HepG2 (cell line): Measurements from ENCODE around the gene RDH13. TPM values are rescaled to one million over a fixed set of nuclear protein-coding genes. Genes with fewer than 3 reads are reported as not detected.

Experiments
- ATAC-seq: fragments of 200-7000 bp; cut with Tn5 transposase; 3 replicates; pipeline ENCODE4 v1.9.1; 2020; ENCODE audit warnings: mild to moderate bottlenecking, moderate library complexity
- BruUV-seq: library from RNA; stranded (reverse); fragments of 400-500 nt; replicated peaks from 2 replicates; lab custom pipeline; 2021; lab: Mats Ljungman, UMichigan
- CTCF ChIA-PET: fragments of 300-600 bp; formaldehyde crosslinking; extraction: SDS; loops from one replicate; lab custom pipeline; 2021; ENCODE audit warnings: low total read pairs, inconsistent platforms, low intra/inter-chr PET ratio; lab: Yijun Ruan, JAX
- POLR2A ChIA-PET: fragments of 350-600 bp; sonication (Branson Sonifier 250); formaldehyde crosslinking; loops from one replicate; lab custom pipeline; 2020; ENCODE audit warnings: antibody characterized with exemption, inconsistent platforms; lab: Yijun Ruan, JAX
- DNase-seq: peaks from one replicate; pipeline ENCODE4 v3.0.0-alpha.2; 2015; ENCODE audit warnings: low spot score
- FAIRE-seq: peaks from 3 replicates; lab custom pipeline; 2011; peaks lifted over from hg19 to GRCh38; lab: Jason Lieb, UNC
- H2AFZ ChIP-seq: one replicate; pipeline ENCODE4 v1.6.1; 2011; ENCODE audit warnings: low read length, inconsistent platforms
- H3K27ac ChIP-seq: fragments of 300-600 bp; 3 replicates; pipeline ENCODE4 v1.8.0; 2011; ENCODE audit warnings: mixed run types, mild to moderate bottlenecking, mixed read lengths, low read length, inconsistent platforms; ENCODE audit not compliant: insufficient read depth; ENCODE audit errors: extremely low read length
- H3K27me3 ChIP-seq, 2 experiments: fragments of 200-600 bp in 1 of 2; 2 replicates in 1 of 2; 3 replicates in 1 of 2; pipeline versions ENCODE4 v1.6.0 to v1.8.0; 2011; ENCODE audit warnings: low read length in 2 of 2, mild to moderate bottlenecking in 2 of 2, moderate library complexity in 2 of 2, inconsistent platforms in 1 of 2; ENCODE audit not compliant: insufficient read depth in 2 of 2, control insufficient read depth in 1 of 2
- H3K36me3 ChIP-seq, 2 experiments: fragments of 200-600 bp in 1 of 2; replicated peaks in 1 of 2; 2 replicates in 1 of 2; 3 replicates in 1 of 2; pipeline versions ENCODE4 v1.5.1 to v1.8.0; 2011; ENCODE audit warnings: low read length in 2 of 2, inconsistent platforms in 1 of 2; ENCODE audit not compliant: insufficient read depth in 2 of 2, control insufficient read depth in 1 of 2
- H3K4me1 ChIP-seq: 2 replicates; pipeline ENCODE4 v1.5.1; 2012; ENCODE audit warnings: low read length, inconsistent platforms; ENCODE audit not compliant: insufficient read depth
- H3K4me2 ChIP-seq: 2 replicates; pipeline ENCODE4 v1.6.0; 2011; ENCODE audit warnings: low read depth, low read length, inconsistent platforms
- H3K4me3 ChIP-seq, 3 experiments: fragments of 200-600 bp in 1 of 3; sonication (generic), shearing (Covaris generic) in 1 of 3; replicated peaks in 1 of 3; 2 replicates each; pipeline ENCODE4 v1.5.1; 2011 to 2016; ENCODE audit warnings: low read length in 3 of 3, inconsistent platforms in 2 of 3, low read depth in 2 of 3, mild to moderate bottlenecking in 2 of 3, control low read depth in 1 of 3, mixed read lengths in 1 of 3; ENCODE audit not compliant: insufficient read depth in 1 of 3
- H3K79me2 ChIP-seq: one replicate; pipeline ENCODE4 v1.6.1; 2011; ENCODE audit warnings: low read length, inconsistent platforms; ENCODE audit not compliant: insufficient read depth
- H3K9ac ChIP-seq: 2 replicates; pipeline ENCODE4 v1.6.0; 2011; ENCODE audit warnings: mild to moderate bottlenecking, low read depth, low read length, inconsistent platforms; ENCODE audit not compliant: insufficient read depth
- H3K9me3 ChIP-seq: 2 replicates; pipeline ENCODE4 v1.5.1; 2012; ENCODE audit warnings: mild to moderate bottlenecking, low read length
- H4K20me1 ChIP-seq: 2 replicates; pipeline ENCODE4 v1.6.0; 2011; ENCODE audit warnings: inconsistent platforms, mild to moderate bottlenecking, low read length, moderate library complexity; ENCODE audit not compliant: insufficient read depth
- CHD2 ChIP-seq: IDR thresholded peaks from 2 replicates; pipeline ENCODE4 v1.6.1; 2011; ENCODE audit warnings: low read depth, low read length, improper control_type of control experiment
- DNMT3B ChIP-seq: conservative IDR thresholded peaks from 2 replicates; pipeline ENCODE4 v1.6.1; 2016; ENCODE audit warnings: missing biosample characterization, control low read depth
- HMG20A ChIP-seq: IDR thresholded peaks from 2 replicates; pipeline ENCODE4 v1.6.1; 2016; ENCODE audit warnings: borderline replicate concordance
- HNF1B ChIP-seq: sonication (generic); formaldehyde crosslinking; IDR thresholded peaks from 2 replicates; pipeline ENCODE4 v1.5.1; 2020; ENCODE audit warnings: mild to moderate bottlenecking, moderate library complexity, missing genetic modification reagents
- KLF16 ChIP-seq, 2 experiments: sonication (generic) in 1 of 2; formaldehyde crosslinking in 1 of 2; IDR thresholded peaks; 2 replicates each; pipeline versions ENCODE4 v1.6.1 to v1.8.0; 2016 to 2023; ENCODE audit warnings: missing genetic modification reagents in 2 of 2, missing compliant biosample characterization in 1 of 2
- MIER3 ChIP-seq: IDR thresholded peaks from 2 replicates; pipeline ENCODE4 v1.6.1; 2016; ENCODE audit warnings: missing compliant biosample characterization, borderline replicate concordance
- RARG ChIP-seq: sonication (generic); formaldehyde crosslinking; IDR thresholded peaks from 2 replicates; pipeline ENCODE4 v1.4.0; 2020; ENCODE audit warnings: low read depth, mild to moderate bottlenecking, missing genetic modification reagents
- SIN3B ChIP-seq: fragments of 150-350 bp; IDR thresholded peaks from 2 replicates; pipeline ENCODE4 v1.6.1; 2014; ENCODE audit warnings: low read length
- SMAD3 ChIP-seq: sonication (generic); formaldehyde crosslinking; IDR thresholded peaks from 2 replicates; pipeline ENCODE4 v1.4.0; 2020; ENCODE audit warnings: missing genetic modification reagents
- TFDP1 ChIP-seq: IDR thresholded peaks from 2 replicates; pipeline ENCODE4 v1.6.1; 2016; ENCODE audit warnings: missing compliant biosample characterization, missing genetic modification reagents, borderline replicate concordance
- U2AF1 ChIP-seq: fragments of 200-400 bp; formaldehyde crosslinking; optimal IDR thresholded peaks from 2 replicates; pipeline ENCODE3; 2017; ENCODE audit warnings: mild to moderate bottlenecking, low read depth, low read length
- ZBTB7A ChIP-seq: sonication (generic); formaldehyde crosslinking; IDR thresholded peaks from 2 replicates; pipeline ENCODE4 v1.8.0; 2022; ENCODE audit warnings: mild to moderate bottlenecking, missing genetic modification reagents
- ZMYM2 ChIP-seq: sonication (generic); formaldehyde crosslinking; IDR thresholded peaks from 2 replicates; pipeline ENCODE4 v1.8.0; 2022; ENCODE audit warnings: mild to moderate bottlenecking, missing genetic modification reagents
- ZNF263 ChIP-seq: sonication (generic); formaldehyde crosslinking; IDR thresholded peaks from 2 replicates; pipeline ENCODE4 v1.4.0; 2020; ENCODE audit warnings: missing genetic modification reagents
- ZNF432 ChIP-seq: sonication (generic); formaldehyde crosslinking; IDR thresholded peaks from 2 replicates; pipeline ENCODE4 v1.5.0; 2020; ENCODE audit warnings: missing genetic modification reagents, mild to moderate bottlenecking, borderline replicate concordance
- ZSCAN22 ChIP-seq: sonication (generic); formaldehyde crosslinking; IDR thresholded peaks from 2 replicates; pipeline ENCODE4 v1.4.0; 2020; ENCODE audit warnings: mild to moderate bottlenecking, missing genetic modification reagents
- WGBS: methylation state at CpG from one replicate; pipeline ENCODE4 v1.1.6; 2017; ENCODE audit warnings: low lambda C conversion rate; 5-methylcytosine and 5-hydroxymethylcytosine counted together
- in situ Hi-C: cut with HindIII; loops from 2 replicates; pipeline ENCODE4 v1.10.0; 2017; ENCODE audit warnings: low pct_unique_long_range_greater_than_20kb; ENCODE audit not compliant: extremely low pct_ligation_motif_present
- intact Hi-C: fragments of 100-400 bp; cut with micrococcal nuclease; formaldehyde crosslinking; loops from one replicate; pipeline ENCODE4 v1.10.0; 2022; ENCODE audit not compliant: unreplicated experiment
- polyA plus RNA-seq, 8 experiments: library from polyadenylated mRNA; depleted of rRNA in 3 of 8; stranded (reverse) in 7 of 8; unstranded in 1 of 8; fragments of >200 nt; fragmentation: Illumina TruSeq in 4 of 8; extraction: Trizol in 4 of 8; gene quantifications; 2 replicates each; pipeline versions ENCODE4 v1.2.1 to v1.2.3, GENCODE V29; 2011 to 2016; ENCODE audit warnings: low read depth in 4 of 8, missing spikeins in 1 of 8, mixed read lengths in 1 of 8; ENCODE audit not compliant: insufficient read depth in 1 of 8
- total RNA-seq, 5 experiments: library from RNA; depleted of rRNA; stranded (reverse); fragments of >200 nt; fragmentation: Illumina TruSeq; extraction: Trizol; gene quantifications; 2 replicates each; pipeline ENCODE4 v1.2.3, GENCODE V29; 2016; ENCODE audit warnings: low read depth in 1 of 5

RDH13 gene
- total and polyA plus RNA-seq, 2 of the 13 experiments (the other 11 are each of a cell fraction or from before 2014, with no cell fraction given) = 13.4 to 21.5 TPM

DNA sequence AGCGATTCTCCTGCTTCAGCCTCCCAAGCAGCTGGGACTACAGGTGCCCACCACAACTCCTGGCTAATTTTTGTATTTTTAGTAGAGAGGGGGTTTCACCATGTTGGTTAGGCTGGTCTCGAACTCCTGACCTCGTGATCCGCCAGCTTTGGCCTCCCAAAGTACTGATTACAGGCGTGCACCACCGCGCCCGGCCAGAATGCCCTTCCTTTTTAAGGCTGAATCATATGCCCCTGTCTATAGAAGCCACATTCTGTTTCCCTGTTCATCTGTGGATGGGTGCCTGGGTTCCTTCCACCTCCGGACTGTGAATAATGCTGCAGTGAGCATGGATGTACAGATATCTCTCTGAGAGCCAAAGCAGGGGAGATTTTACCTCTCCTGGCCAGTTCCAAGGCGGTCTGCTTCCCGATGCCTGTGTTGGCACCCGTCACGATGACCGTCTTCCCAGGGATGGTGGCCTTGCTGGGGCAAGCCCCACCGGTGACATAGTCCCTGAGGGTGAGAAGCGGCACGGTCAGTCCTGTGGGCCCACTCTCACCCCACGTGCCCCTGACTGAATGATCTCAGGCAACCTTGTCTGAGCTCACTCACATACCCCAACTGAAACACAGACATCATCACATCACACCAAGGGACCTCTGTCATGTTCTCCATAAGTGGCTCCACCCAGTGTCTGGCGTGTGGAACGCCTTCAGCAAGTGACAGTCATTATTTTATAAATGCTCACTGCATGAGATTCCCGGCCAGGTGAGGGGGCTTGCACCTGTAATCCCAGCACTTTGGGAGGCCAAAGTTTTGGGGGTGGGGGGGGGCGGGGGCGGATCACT is 4.0 kb downstream of the RDH13 start (continued):
- TF ChIP-seq HMG20A (CRISPR knock-in tag) (no peak), ZSCAN22 (CRISPR knock-in tag) (no peak)

DNA sequence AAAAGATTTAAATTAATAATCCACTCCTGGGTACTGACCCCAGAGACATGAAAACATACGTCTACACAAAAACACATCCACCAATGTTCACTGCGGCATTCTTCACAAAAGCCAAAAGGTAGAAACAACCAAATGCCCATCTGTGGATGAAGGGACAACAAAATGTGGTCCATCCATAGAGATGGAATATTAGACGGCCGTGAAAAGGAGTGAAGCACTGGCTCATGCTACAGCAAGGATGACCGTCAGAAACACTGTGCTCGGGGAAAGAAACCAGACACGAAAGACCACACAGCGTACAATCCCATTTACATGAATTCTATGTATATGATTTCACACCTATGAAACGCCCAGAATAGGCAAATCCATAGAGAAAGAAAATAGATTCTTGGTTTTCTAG is 6.1 kb downstream of the RDH13 start:
- POLR2A ChIA-PET = no interaction called here
- in situ Hi-C loops = no loop called here

More for the DNA sequence above, 6.1 kb downstream of the RDH13 start:
- TF ChIP-seq RARG (CRISPR knock-in tag) (no peak), ZBTB7A (CRISPR knock-in tag) (no peak), ZMYM2 (CRISPR knock-in tag) (no peak), MIER3 (no peak), SIN3B (no peak), TFDP1 (CRISPR knock-in tag) (no peak), DNMT3B (no peak), ZNF263 (CRISPR knock-in tag) (no peak), HNF1B (no peak), U2AF1 (no peak), ZNF432 (CRISPR knock-in tag) (no peak), SMAD3 (CRISPR knock-in tag) (no peak), CHD2 (no peak), KLF16 (CRISPR knock-in tag; IDR thresholded peaks at IDR 0.05) (no peak)
- TF ChIP-seq, all 625 proteins: peak for 0
- Histone ChIP-seq H3K36me3 (peaks cover 11 to 40% of the 10 kb centered on the region in 2 experiments), H3K9me3 (no peaks in the 10 kb centered on the region), H3K4me1 (peaks cover 7% of the 10 kb centered on the region), H3K27ac (no peak overlapping the region), H3K27me3 (no peaks in the 10 kb centered on the region), H4K20me1 (no peaks in the 10 kb centered on the region), H3K4me2 (no peak overlapping the region), H3K9ac (no peak overlapping the region), H3K79me2 (peaks cover 2% of the 10 kb centered on the region), H2AFZ (no peak overlapping the region), H3K4me3 (no peak overlapping the region)
- CTCF ChIA-PET = no interaction called here
- intact Hi-C loops = no loop called here
- ATAC-seq (no peak), FAIRE-seq (no peak), DNase-seq (no peak)
- WGBS = 98% methylated on average over 9 of the region's 9 CpGs
- no TSS peak for BruUV-seq
